Frontal cortex (tissue), 4 donors: ENCODE results near the gene MPLKIP. TPM values are rescaled to one million over a fixed set of nuclear protein-coding genes. Genes with fewer than 3 reads are reported as not detected.
"Not testable (repeated sequence)": the region's sequence is repeated elsewhere in the genome, so short reads cannot be mapped to it uniquely, and the experiment has no call there.

Experiments used
- DNase-seq, 2 donors: peaks; one replicate each; pipeline ENCODE4 v3.0.0; 2012; ENCODE audit warnings: low spot score in 2 of 2
- FAIRE-seq: peaks from 2 replicates; lab custom pipeline; 2012; peaks lifted over from hg19 to GRCh38; lab: Jason Lieb, UNC
- total RNA-seq: library from RNA; depleted of rRNA; stranded (reverse); fragments of >200 nt; gene quantifications from one replicate; pipeline ENCODE4 v1.2.3, GENCODE V29; 2014
- donor health status: control.
- donor health status: control.
- donor health status: control.

The MPLKIP gene
- total RNA-seq, 1 donor from 2014 or later, result 6.9 TPM

GRCh38 chr7:40135317-40135610 lies 842 bp upstream of the MPLKIP start:
- DNase-seq (no peak), FAIRE-seq (no peak)

- DNase-seq (no peak), FAIRE-seq (no peak)
Measured at GRCh38 chr7:40133561-40134427, 628 bp downstream of the MPLKIP start.

GRCh38 chr7:40122940-40123254 lies 11.5 kb downstream of the MPLKIP start:
- no peak for FAIRE-seq
- DNase-seq, result no peak

GRCh38 chr7:40122100-40122939 lies 12.1 kb downstream of the MPLKIP start:
- not testable (repeated sequence) for FAIRE-seq, DNase-seq

GRCh38 chr7:40120020-40120419 lies 14.4 kb downstream of the MPLKIP start:
- FAIRE-seq, result no peak
- no peak for DNase-seq

GRCh38 chr7:40118201-40118600 lies 16.2 kb downstream of the MPLKIP start:
- not testable (repeated sequence) for FAIRE-seq, DNase-seq

- DNase-seq, FAIRE-seq: not testable (repeated sequence)
Measured at GRCh38 chr7:40117199-40117598, 17.2 kb downstream of the MPLKIP start.

- DNase-seq, result no peak
- no peak for FAIRE-seq
Measured at GRCh38 chr7:40115936-40116335, 18.5 kb downstream of the MPLKIP start.

- DNase-seq (no peak), FAIRE-seq (no peak)
Measured at GRCh38 chr7:40105879-40106473, 28.4 kb downstream of the MPLKIP start.

GRCh38 chr7:40102897-40103296 lies 31.5 kb downstream of the MPLKIP start:
- DNase-seq (no peak), FAIRE-seq (no peak)

- FAIRE-seq, result no peak
Measured at GRCh38 chr7:40101201-40101600, 33.2 kb downstream of the MPLKIP start.

GRCh38 chr7:40099837-40100236 lies 34.6 kb downstream of the MPLKIP start:
- FAIRE-seq, result no peak
- DNase-seq, result no peak

More at GRCh38 chr7:40101201-40101600, 33.2 kb downstream of the MPLKIP start:
- DNase-seq, result no peak

GRCh38 chr7:40098810-40099209 lies 35.6 kb downstream of the MPLKIP start:
- DNase-seq (no peak), FAIRE-seq (no peak)

GRCh38 chr7:40097728-40098127 lies 36.7 kb downstream of the MPLKIP start:
- no peak for DNase-seq
- no peak for FAIRE-seq

GRCh38 chr7:40095695-40096327 lies 38.6 kb downstream of the MPLKIP start:
- no peak for DNase-seq
- FAIRE-seq, result no peak

GRCh38 chr7:40095230-40095629 lies 39.2 kb downstream of the MPLKIP start:
- no peak for DNase-seq
- no peak for FAIRE-seq

GRCh38 chr7:40093631-40094350 lies 40.6 kb downstream of the MPLKIP start:
- FAIRE-seq, result no peak
- no peak for DNase-seq

- no peak for DNase-seq
- no peak for FAIRE-seq
Measured at GRCh38 chr7:40092182-40092581, 42.2 kb downstream of the MPLKIP start.

- DNase-seq (no peak), FAIRE-seq (no peak)
Measured at GRCh38 chr7:40077849-40078248, 56.6 kb downstream of the MPLKIP start.
